GM12878 (cell line): Measurements from ENCODE around the gene AK4. TPM values are rescaled to one million over a fixed set of nuclear protein-coding genes. Genes with fewer than 3 reads are reported as not detected.
A peak's percentile ranks its signal among the peaks of the same experiment; 100 is the strongest.

Source experiments
- ATAC-seq: fragments of 200-7000 bp; cut with Tn5 transposase; 3 replicates; pipeline ENCODE4 v1.9.1; 2020; ENCODE audit warnings: mild to moderate bottlenecking, moderate library complexity
- BruUV-seq: library from RNA; stranded (reverse); fragments of 400-500 nt; replicated peaks from 2 replicates; lab custom pipeline; 2021; lab: Mats Ljungman, UMichigan
- CTCF ChIA-PET: fragments of 300-600 bp; sonication (Branson Sonifier 250); formaldehyde crosslinking; extraction: SDS; loops from one replicate; lab custom pipeline; 2021; ENCODE audit warnings: inconsistent platforms; lab: Yijun Ruan, JAX
- POLR2A ChIA-PET: fragments of 350-600 bp; formaldehyde crosslinking; extraction: SDS; loops from one replicate; lab custom pipeline; 2021; ENCODE audit warnings: inconsistent platforms; lab: Charles Lee
- RAD21 ChIA-PET: fragments of 300-600 bp; sonication (Branson Sonifier 250); formaldehyde crosslinking; loops from one replicate; lab custom pipeline; 2023; ENCODE audit warnings: antibody characterized with exemption; ENCODE audit not compliant: unreplicated experiment; lab: Charles Lee
- SMC1A ChIA-PET: fragments of 300-600 bp; sonication (Branson Sonifier 250); formaldehyde crosslinking; loops from one replicate; lab custom pipeline; 2023; ENCODE audit not compliant: unreplicated experiment, uncharacterized antibody; lab: Charles Lee
- DNase-seq: peaks from one replicate; pipeline ENCODE4 v3.0.0-alpha.2; 2011; ENCODE audit warnings: low read depth, low spot score
- FAIRE-seq: peaks from 3 replicates; lab custom pipeline; 2011; peaks lifted over from hg19 to GRCh38; lab: Jason Lieb, UNC
- H2AFZ ChIP-seq: 2 replicates; pipeline ENCODE4 v1.6.0; 2011; ENCODE audit warnings: low read depth, low read length, control low read depth; ENCODE audit not compliant: control insufficient read depth
- H3K27ac ChIP-seq: 2 replicates; pipeline ENCODE4 v1.5.1; 2011; ENCODE audit warnings: control low read depth; ENCODE audit not compliant: control insufficient read depth, insufficient read depth
- H3K27me3 ChIP-seq, 2 experiments: replicated peaks in 1 of 2; 2 replicates each; pipeline versions ENCODE4 v1.6.0 to v1.6.1; 2011; ENCODE audit warnings: low read length in 1 of 2; ENCODE audit not compliant: control insufficient read depth in 2 of 2, insufficient read depth in 2 of 2
- H3K36me3 ChIP-seq, 2 experiments: 2 replicates each; pipeline ENCODE4 v1.5.1; 2011; ENCODE audit warnings: low read length in 1 of 2; ENCODE audit not compliant: control insufficient read depth in 2 of 2, insufficient read depth in 2 of 2
- H3K4me1 ChIP-seq: 2 replicates; pipeline ENCODE4 v1.6.1; 2011; ENCODE audit warnings: mild to moderate bottlenecking, low read length, moderate library complexity, mixed read lengths; ENCODE audit not compliant: control insufficient read depth, insufficient read depth
- H3K4me2 ChIP-seq: 2 replicates; pipeline ENCODE4 v1.6.0; 2011; ENCODE audit warnings: control low read depth; ENCODE audit not compliant: control insufficient read depth, insufficient read depth
- H3K4me3 ChIP-seq: fragments of 200-600 bp; sonication (generic); 2 replicates; pipeline ENCODE4 v1.5.1; 2016
- H3K79me2 ChIP-seq: 2 replicates; pipeline ENCODE4 v1.6.0; 2011; ENCODE audit warnings: low read length; ENCODE audit not compliant: control insufficient read depth, insufficient read depth
- H3K9ac ChIP-seq: 2 replicates; pipeline ENCODE4 v1.8.0; 2011; ENCODE audit warnings: low read length, control low read depth, mixed read lengths; ENCODE audit not compliant: control insufficient read depth, insufficient read depth
- H3K9me3 ChIP-seq: replicated peaks from 3 replicates; pipeline ENCODE4 v1.5.1; 2011; ENCODE audit warnings: mild to moderate bottlenecking, low read length; ENCODE audit not compliant: control insufficient read depth, insufficient read depth
- H4K20me1 ChIP-seq: 2 replicates; pipeline ENCODE4 v1.6.0; 2011; ENCODE audit not compliant: control insufficient read depth, insufficient read depth
- BMI1 ChIP-seq: fragments of 450-650 bp; IDR thresholded peaks from 2 replicates; pipeline ENCODE4 v1.6.1; 2016; ENCODE audit warnings: mild to moderate bottlenecking, moderate library complexity, borderline replicate concordance
- CHD2 ChIP-seq: IDR thresholded peaks from 2 replicates; pipeline ENCODE4 v1.6.1; 2011; ENCODE audit warnings: low read depth, low read length, improper control_type of control experiment, borderline replicate concordance
- JUND ChIP-seq: IDR thresholded peaks from 2 replicates; pipeline ENCODE4 v1.6.1; 2012; ENCODE audit warnings: low read depth, mild to moderate bottlenecking, low read length, improper control_type of control experiment, moderate library complexity
- LARP7 ChIP-seq: fragments of 450-650 bp; IDR thresholded peaks from 2 replicates; pipeline ENCODE4 v1.6.1; 2017; ENCODE audit warnings: mild to moderate bottlenecking
- NBN ChIP-seq: fragments of 450-650 bp; IDR thresholded peaks from 2 replicates; pipeline ENCODE4 v1.6.1; 2016
- PAX5 ChIP-seq: IDR thresholded peaks from 2 replicates; pipeline ENCODE4 v1.6.1; 2011; ENCODE audit warnings: low read depth, low read length, borderline replicate concordance
- RAD21 ChIP-seq: IDR thresholded peaks from 2 replicates; pipeline ENCODE4 v1.6.1; 2011; ENCODE audit warnings: mild to moderate bottlenecking, low read depth, low read length, moderate library complexity; ENCODE audit not compliant: insufficient read depth
- RB1 ChIP-seq: fragments of 450-650 bp; formaldehyde crosslinking; IDR thresholded peaks from 2 replicates; pipeline ENCODE4 v1.6.1; 2017; ENCODE audit warnings: mild to moderate bottlenecking, borderline replicate concordance
- SMC3 ChIP-seq: IDR thresholded peaks from 2 replicates; pipeline ENCODE4 v1.6.1; 2011; ENCODE audit warnings: low read length, improper control_type of control experiment, borderline replicate concordance
- STAT3 ChIP-seq: IDR thresholded peaks from 2 replicates; pipeline ENCODE4 v1.6.1; 2011; ENCODE audit warnings: low read depth, low read length, improper control_type of control experiment
- TCF7 ChIP-seq: IDR thresholded peaks from 2 replicates; pipeline ENCODE4 v1.6.1; 2014; ENCODE audit warnings: antibody characterized with exemption, borderline replicate concordance
- WGBS: methylation state at CpG from one replicate; pipeline ENCODE4 v1.1.6; 2016; ENCODE audit warnings: low lambda C conversion rate; ENCODE audit not compliant: insufficient replicate concordance, insufficient coverage; ENCODE audit errors: missing lambda C conversion rate; 5-methylcytosine and 5-hydroxymethylcytosine counted together
- in situ Hi-C: fragments of 300-500 bp; cut with MboI; formaldehyde crosslinking; loops from 9 replicates; pipeline ENCODE4 v1.14.3; 2018; ENCODE audit warnings: mixed read lengths
- intact Hi-C: fragments of 100-400 bp; cut with micrococcal nuclease; formaldehyde crosslinking; loops from one replicate; pipeline ENCODE4 v1.14.2; 2022; ENCODE audit not compliant: unreplicated experiment
- polyA plus RNA-seq, 11 experiments: library from polyadenylated mRNA; depleted of rRNA in 4 of 11; unstranded in 6 of 11; stranded (reverse) in 5 of 11; fragments of >200 nt; fragmentation: Nextera tagmentation in 4 of 11; fragmentation: Illumina TruSeq in 1 of 11; extraction: Ambion mirVana in 4 of 11; extraction: Trizol in 1 of 11; gene quantifications; 1 replicate in 1 of 11; 2 replicates in 10 of 11; pipeline versions ENCODE4 v1.2.1 to v1.2.3, GENCODE V29; 2011 to 2016; ENCODE audit warnings: inconsistent platforms in 2 of 11, missing spikeins in 2 of 11, low read depth in 1 of 11
- total RNA-seq, 4 experiments: library from RNA; depleted of rRNA in 3 of 4; stranded (reverse); fragments of >200 nt in 3 of 4; fragmentation: Illumina TruSeq in 1 of 4; extraction: Trizol in 1 of 4; gene quantifications; 2 replicates each; pipeline versions ENCODE4 v1.2.1 to v1.2.3, GENCODE V29; 2013 to 2021
- TF ChIP-seq, protein P1 (sequence below): fragments of 450-650 bp; IDR thresholded peaks from 2 replicates; pipeline ENCODE4 v1.6.1; 2017; ENCODE audit warnings: mild to moderate bottlenecking, moderate library complexity
- TF ChIP-seq, protein P2 (sequence below): fragments of 450-650 bp; IDR thresholded peaks from 2 replicates; pipeline ENCODE4 v1.6.1; 2014; ENCODE audit warnings: mild to moderate bottlenecking
- TF ChIP-seq, protein P3 (sequence below), 3 experiments: IDR thresholded peaks in 2 of 3; conservative IDR thresholded peaks in 1 of 3; 2 replicates each; pipeline ENCODE4 v1.5.1; 2011; ENCODE audit warnings: low read depth in 3 of 3, low read length in 3 of 3, mild to moderate bottlenecking in 3 of 3, control low read depth in 2 of 3, moderate library complexity in 2 of 3, inconsistent platforms in 1 of 3, mixed read lengths in 1 of 3; ENCODE audit not compliant: control insufficient read depth in 2 of 3, insufficient read depth in 1 of 3; ENCODE audit errors: extremely low read depth in 1 of 3

The AK4 gene
- total and polyA plus RNA-seq, 10 of the 15 experiments (the other 5 are each of a cell fraction or from before 2014, with no cell fraction given), result 23.9 to 161 (median 49.0) TPM

DNA sequence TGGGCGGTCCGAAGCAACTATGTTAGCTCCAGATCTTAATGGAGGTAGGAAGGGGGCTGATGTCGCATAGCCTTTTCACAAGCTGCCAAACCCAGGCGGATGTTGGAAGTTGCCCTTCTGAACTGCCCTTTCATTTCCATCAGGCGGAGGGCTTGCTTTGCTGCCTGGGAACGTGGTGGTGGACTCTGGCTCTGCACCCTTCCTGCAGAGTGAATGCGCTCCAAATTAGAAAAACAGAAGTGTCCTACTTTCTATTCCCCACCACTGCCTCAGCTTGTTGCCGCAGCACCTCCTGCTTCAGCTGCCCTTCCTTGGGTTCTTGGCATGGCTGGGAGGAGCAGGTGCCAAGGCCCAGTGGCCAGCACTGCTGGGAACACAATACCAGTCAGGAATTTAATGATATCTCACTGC lies 60.6 kb downstream of the AK4 start (continued):
- no peak for TF ChIP-seq RB1
- no peak for TF ChIP-seq BMI1
- TF ChIP-seq, protein P1, sequence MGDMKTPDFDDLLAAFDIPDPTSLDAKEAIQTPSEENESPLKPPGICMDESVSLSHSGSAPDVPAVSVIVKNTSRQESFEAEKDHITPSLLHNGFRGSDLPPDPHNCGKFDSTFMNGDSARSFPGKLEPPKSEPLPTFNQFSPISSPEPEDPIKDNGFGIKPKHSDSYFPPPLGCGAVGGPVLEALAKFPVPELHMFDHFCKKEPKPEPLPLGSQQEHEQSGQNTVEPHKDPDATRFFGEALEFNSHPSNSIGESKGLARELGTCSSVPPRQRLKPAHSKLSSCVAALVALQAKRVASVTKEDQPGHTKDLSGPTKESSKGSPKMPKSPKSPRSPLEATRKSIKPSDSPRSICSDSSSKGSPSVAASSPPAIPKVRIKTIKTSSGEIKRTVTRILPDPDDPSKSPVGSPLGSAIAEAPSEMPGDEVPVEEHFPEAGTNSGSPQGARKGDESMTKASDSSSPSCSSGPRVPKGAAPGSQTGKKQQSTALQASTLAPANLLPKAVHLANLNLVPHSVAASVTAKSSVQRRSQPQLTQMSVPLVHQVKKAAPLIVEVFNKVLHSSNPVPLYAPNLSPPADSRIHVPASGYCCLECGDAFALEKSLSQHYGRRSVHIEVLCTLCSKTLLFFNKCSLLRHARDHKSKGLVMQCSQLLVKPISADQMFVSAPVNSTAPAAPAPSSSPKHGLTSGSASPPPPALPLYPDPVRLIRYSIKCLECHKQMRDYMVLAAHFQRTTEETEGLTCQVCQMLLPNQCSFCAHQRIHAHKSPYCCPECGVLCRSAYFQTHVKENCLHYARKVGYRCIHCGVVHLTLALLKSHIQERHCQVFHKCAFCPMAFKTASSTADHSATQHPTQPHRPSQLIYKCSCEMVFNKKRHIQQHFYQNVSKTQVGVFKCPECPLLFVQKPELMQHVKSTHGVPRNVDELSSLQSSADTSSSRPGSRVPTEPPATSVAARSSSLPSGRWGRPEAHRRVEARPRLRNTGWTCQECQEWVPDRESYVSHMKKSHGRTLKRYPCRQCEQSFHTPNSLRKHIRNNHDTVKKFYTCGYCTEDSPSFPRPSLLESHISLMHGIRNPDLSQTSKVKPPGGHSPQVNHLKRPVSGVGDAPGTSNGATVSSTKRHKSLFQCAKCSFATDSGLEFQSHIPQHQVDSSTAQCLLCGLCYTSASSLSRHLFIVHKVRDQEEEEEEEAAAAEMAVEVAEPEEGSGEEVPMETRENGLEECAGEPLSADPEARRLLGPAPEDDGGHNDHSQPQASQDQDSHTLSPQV, result no peak
- TF ChIP-seq STAT3, result no peak

DNA sequence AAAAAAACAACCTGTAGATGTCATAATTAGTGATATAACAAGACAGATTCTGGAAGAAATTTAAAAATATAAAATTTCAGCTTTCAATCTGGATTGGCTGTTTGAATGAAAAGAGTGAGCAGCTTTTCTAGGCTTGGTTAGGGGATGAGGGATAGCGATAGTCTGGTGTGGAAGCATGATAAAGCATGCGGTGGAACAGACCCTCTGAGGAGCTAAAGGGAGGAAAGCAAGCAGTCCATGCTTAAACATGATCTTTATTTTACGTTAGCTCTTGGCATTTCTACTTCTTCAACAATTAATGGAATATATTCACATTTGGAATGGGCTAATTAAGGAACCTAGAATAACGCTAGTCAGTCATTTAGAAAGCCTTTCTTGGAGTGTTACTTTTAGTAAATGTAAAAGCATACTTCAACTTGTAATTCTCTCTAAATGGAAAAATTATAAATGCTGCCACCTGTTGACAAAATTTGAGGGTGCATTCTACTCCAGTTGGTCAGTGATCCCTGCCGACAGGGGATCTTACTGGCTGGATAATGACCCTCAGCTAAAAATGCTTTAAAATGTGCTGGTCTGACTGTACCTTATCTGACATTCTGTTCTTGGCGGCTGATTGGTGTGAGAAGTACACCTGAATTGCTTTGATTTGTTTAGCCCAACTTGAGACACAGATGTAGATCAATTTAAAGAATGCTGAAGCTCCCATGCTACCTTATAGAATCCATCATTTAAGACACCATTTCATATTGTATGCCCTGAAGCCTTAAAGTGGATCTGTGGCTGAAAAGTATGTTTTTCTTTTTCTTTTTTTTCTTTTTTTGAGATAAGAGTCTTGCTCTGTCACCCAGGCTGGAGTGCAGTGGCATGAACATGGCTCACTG lies 61.2 kb downstream of the AK4 start:
- ATAC-seq (peak; percentile 74), DNase-seq (no peak), FAIRE-seq (peak; percentile 70)
- Histone ChIP-seq H4K20me1 (peaks cover 3% of the 10 kb centered on the region; the same call in 1 of the 2 replicates), H3K4me2 (no peak overlapping the region), H3K9ac (no peak overlapping the region), H3K9me3 (no peaks in the 10 kb centered on the region), H3K27me3 (no peaks in the 10 kb centered on the region), H3K4me1 (peaks cover 38% of the 10 kb centered on the region), H3K36me3 (no peaks in the 10 kb centered on the region), H2AFZ (no peak overlapping the region), H3K79me2 (peaks cover 41% of the 10 kb centered on the region), H3K4me3 (no peak overlapping the region), H3K27ac (no peak overlapping the region)
- 42% methylated on average over 6 of the region's 6 CpGs for WGBS
- TF ChIP-seq RAD21 (peak; percentile 60), NBN (no peak), TCF7 (no peak), JUND (no peak), SMC3 (peak; percentile 61; the same call in 1 of the 2 replicates), LARP7 (no peak), PAX5 (no peak), CHD2 (no peak)
- TF ChIP-seq, protein P2, sequence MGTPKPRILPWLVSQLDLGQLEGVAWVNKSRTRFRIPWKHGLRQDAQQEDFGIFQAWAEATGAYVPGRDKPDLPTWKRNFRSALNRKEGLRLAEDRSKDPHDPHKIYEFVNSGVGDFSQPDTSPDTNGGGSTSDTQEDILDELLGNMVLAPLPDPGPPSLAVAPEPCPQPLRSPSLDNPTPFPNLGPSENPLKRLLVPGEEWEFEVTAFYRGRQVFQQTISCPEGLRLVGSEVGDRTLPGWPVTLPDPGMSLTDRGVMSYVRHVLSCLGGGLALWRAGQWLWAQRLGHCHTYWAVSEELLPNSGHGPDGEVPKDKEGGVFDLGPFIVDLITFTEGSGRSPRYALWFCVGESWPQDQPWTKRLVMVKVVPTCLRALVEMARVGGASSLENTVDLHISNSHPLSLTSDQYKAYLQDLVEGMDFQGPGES, result no peak
- TF ChIP-seq, protein P3, sequence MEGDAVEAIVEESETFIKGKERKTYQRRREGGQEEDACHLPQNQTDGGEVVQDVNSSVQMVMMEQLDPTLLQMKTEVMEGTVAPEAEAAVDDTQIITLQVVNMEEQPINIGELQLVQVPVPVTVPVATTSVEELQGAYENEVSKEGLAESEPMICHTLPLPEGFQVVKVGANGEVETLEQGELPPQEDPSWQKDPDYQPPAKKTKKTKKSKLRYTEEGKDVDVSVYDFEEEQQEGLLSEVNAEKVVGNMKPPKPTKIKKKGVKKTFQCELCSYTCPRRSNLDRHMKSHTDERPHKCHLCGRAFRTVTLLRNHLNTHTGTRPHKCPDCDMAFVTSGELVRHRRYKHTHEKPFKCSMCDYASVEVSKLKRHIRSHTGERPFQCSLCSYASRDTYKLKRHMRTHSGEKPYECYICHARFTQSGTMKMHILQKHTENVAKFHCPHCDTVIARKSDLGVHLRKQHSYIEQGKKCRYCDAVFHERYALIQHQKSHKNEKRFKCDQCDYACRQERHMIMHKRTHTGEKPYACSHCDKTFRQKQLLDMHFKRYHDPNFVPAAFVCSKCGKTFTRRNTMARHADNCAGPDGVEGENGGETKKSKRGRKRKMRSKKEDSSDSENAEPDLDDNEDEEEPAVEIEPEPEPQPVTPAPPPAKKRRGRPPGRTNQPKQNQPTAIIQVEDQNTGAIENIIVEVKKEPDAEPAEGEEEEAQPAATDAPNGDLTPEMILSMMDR (IDR thresholded peaks at IDR 0.05 in 2 of 3, conservative IDR thresholded peaks at IDR 0.05 in 1 of 3; ENCODE audit: control insufficient read depth in 2 of 3, extremely low read depth in 1 of 3, insufficient read depth in 1 of 3, low read depth in 3 of 3, low read length in 3 of 3), result peak; percentile 48 to 59 (median 51)
- ChIA-PET POLR2A (interaction anchor here (0.7 to 1.4 kb wide), 2 partner anchors 61 to 135 kb away, joined by 3 read pairs; partner anchors contain the start of gene AK4), CTCF (interaction anchor here (0.5 to 5.7 kb wide), 35 partner anchors 8 to 940 kb away, joined by 3 to 63 read pairs (median 4); no protein-coding TSS in a partner anchor), RAD21 (interaction anchor here (0.6 to 2.0 kb wide), 10 partner anchors 11 to 149 kb away, joined by 3 to 8 read pairs (median 4); no protein-coding TSS in a partner anchor), SMC1A (interaction anchor here (0.8 to 4.0 kb wide), 13 partner anchors 9 to 149 kb away, joined by 3 to 35 read pairs (median 5); no protein-coding TSS in a partner anchor)
- intact Hi-C loops, result loop anchor here (1.0 kb wide), 1 partner anchor 149 kb away; no protein-coding TSS in a partner anchor
- BruUV-seq, result no TSS peak
- in situ Hi-C loops, result loop anchor here (25.0 kb wide), 1 partner anchor 147 kb away; no protein-coding TSS in a partner anchor
